Nephron progenitor cell (in vitro differentiated cells): ENCODE data around the gene MSI2.

Source experiments
- DNase-seq: peaks from one replicate; pipeline ENCODE4 v3.0.0; 2021
- H3K27ac Mint-ChIP-seq: 2 replicates; pipeline ENCODE4 v1.8.0; 2021; ENCODE audit warnings: mild to moderate bottlenecking, moderate library complexity, mixed read lengths
- H3K27me3 Mint-ChIP-seq: 2 replicates; pipeline ENCODE4 v1.8.0; 2021; ENCODE audit warnings: mild to moderate bottlenecking, low read depth, mixed read lengths; ENCODE audit not compliant: poor library complexity
- H3K36me3 Mint-ChIP-seq: 2 replicates; pipeline ENCODE4 v1.8.0; 2021; ENCODE audit warnings: low read depth, mixed read lengths
- H3K4me1 Mint-ChIP-seq: 2 replicates; pipeline ENCODE4 v1.8.0; 2021; ENCODE audit warnings: mixed read lengths
- H3K4me3 Mint-ChIP-seq: 2 replicates; pipeline ENCODE4 v1.8.0; 2021; ENCODE audit warnings: mild to moderate bottlenecking, moderate library complexity, mixed read lengths
- H3K9me3 Mint-ChIP-seq: 2 replicates; pipeline ENCODE4 v1.8.0; 2021; ENCODE audit warnings: mild to moderate bottlenecking, moderate library complexity, mixed read lengths
- CTCF ChIP-seq: fragments of 200-600 bp; sonication (generic); IDR thresholded peaks from 2 replicates; pipeline ENCODE4 v1.5.0; 2021; ENCODE audit warnings: antibody characterized with exemption

The MSI2 gene

GRCh38 chr17:57582881-57583756 lies 326.8 kb downstream of the MSI2 start:
- TF ChIP-seq CTCF = no peak
- Mint-ChIP-seq H3K4me1 (peaks cover 84% of the 10 kb centered on the region), H3K27me3 (peaks cover 11% of the 10 kb centered on the region), H3K27ac (no peak overlapping the region), H3K36me3 (peaks cover 23% of the 10 kb centered on the region), H3K9me3 (no peaks in the 10 kb centered on the region), H3K4me3 (no peak overlapping the region)
- no peak for DNase-seq

- TF ChIP-seq CTCF = no peak
- peaks cover 30% of the 10 kb centered on the region for H3K36me3 Mint-ChIP-seq
- DNase-seq = no peak
- H3K4me1 Mint-ChIP-seq = peaks cover 82% of the 10 kb centered on the region
- no peak overlapping the region for H3K4me3 Mint-ChIP-seq
- no peaks in the 10 kb centered on the region for H3K9me3 Mint-ChIP-seq
- no peak overlapping the region for H3K27ac Mint-ChIP-seq
- peaks cover 15% of the 10 kb centered on the region for H3K27me3 Mint-ChIP-seq
Observed at GRCh38 chr17:57584050-57584551, 327.8 kb downstream of the MSI2 start.

- H3K4me1 Mint-ChIP-seq = peaks cover 76% of the 10 kb centered on the region
- DNase-seq = no peak
- no peak overlapping the region for H3K4me3 Mint-ChIP-seq
- H3K36me3 Mint-ChIP-seq = peaks cover 32% of the 10 kb centered on the region
- H3K27me3 Mint-ChIP-seq = peaks cover 8% of the 10 kb centered on the region
- no peak for TF ChIP-seq CTCF
- H3K9me3 Mint-ChIP-seq = no peaks in the 10 kb centered on the region
- peak overlapping the region; percentile 59 for H3K27ac Mint-ChIP-seq
Observed at GRCh38 chr17:57585341-57586195, 329.2 kb downstream of the MSI2 start.

GRCh38 chr17:57586196-57586740 lies 329.9 kb downstream of the MSI2 start:
- Mint-ChIP-seq H3K4me3 (no peak overlapping the region), H3K4me1 (peaks cover 73% of the 10 kb centered on the region), H3K27ac (peak overlapping the region; percentile 59), H3K36me3 (peaks cover 34% of the 10 kb centered on the region), H3K9me3 (no peaks in the 10 kb centered on the region), H3K27me3 (peaks cover 8% of the 10 kb centered on the region)
- no peak for TF ChIP-seq CTCF
- no peak for DNase-seq

GRCh38 chr17:57586742-57587141 lies 330.4 kb downstream of the MSI2 start:
- no peak for TF ChIP-seq CTCF
- Mint-ChIP-seq H3K4me3 (no peak overlapping the region), H3K27me3 (peaks cover 8% of the 10 kb centered on the region), H3K36me3 (peaks cover 33% of the 10 kb centered on the region), H3K9me3 (no peaks in the 10 kb centered on the region), H3K4me1 (peaks cover 68% of the 10 kb centered on the region), H3K27ac (peak overlapping the region; percentile 59)
- no peak for DNase-seq
